GM19025 (cell line): ENCODE measurements around the gene GLYR1.

Experiments used
- ATAC-seq: cut with Tn5 transposase; IDR thresholded peaks from one replicate; pipeline ENCODE4 v1.9.1; 2021; ENCODE audit warnings: mild to moderate bottlenecking, low read depth, moderate library complexity; ENCODE audit not compliant: unreplicated experiment

Gene GLYR1

GRCh38 chr16:4880006-4880580, 33.0 kb upstream of the GLYR1 start:
- ATAC-seq: no peak

GRCh38 chr16:4879049-4879448, 32.0 kb upstream of the GLYR1 start:
- no peak for ATAC-seq

- ATAC-seq: no peak
These were observed 30.2 kb upstream of the GLYR1 start for GRCh38 chr16:4877380-4877685.

- ATAC-seq: no peak
These were observed 29.7 kb upstream of the GLYR1 start for GRCh38 chr16:4876646-4877379.

- ATAC-seq: no peak
These were observed 27.6 kb upstream of the GLYR1 start for GRCh38 chr16:4874666-4875065.

- ATAC-seq: no peak
These were observed 26.0 kb upstream of the GLYR1 start for GRCh38 chr16:4873091-4873490.

- ATAC-seq: no peak
These were observed 24.0 kb upstream of the GLYR1 start for GRCh38 chr16:4871071-4871470.

- ATAC-seq: no peak
These were observed 23.1 kb upstream of the GLYR1 start for GRCh38 chr16:4870138-4870671.

- no peak for ATAC-seq
These were observed 22.2 kb upstream of the GLYR1 start for GRCh38 chr16:4869147-4869805.

GRCh38 chr16:4868535-4868934, 21.4 kb upstream of the GLYR1 start:
- no peak for ATAC-seq

- peak; percentile 74 for ATAC-seq
These were observed 20.9 kb upstream of the GLYR1 start for GRCh38 chr16:4868026-4868425.

GRCh38 chr16:4866586-4866985, 19.5 kb upstream of the GLYR1 start:
- no peak for ATAC-seq

- ATAC-seq: no peak
These were observed 18.3 kb upstream of the GLYR1 start for GRCh38 chr16:4865231-4865860.

- no peak for ATAC-seq
These were observed 17.6 kb upstream of the GLYR1 start for GRCh38 chr16:4864728-4865127.

- no peak for ATAC-seq
These were observed 15.6 kb upstream of the GLYR1 start for GRCh38 chr16:4862639-4863038.

- no peak for ATAC-seq
These were observed 13.7 kb upstream of the GLYR1 start for GRCh38 chr16:4860727-4861342.

- ATAC-seq: no peak
These were observed 12.8 kb upstream of the GLYR1 start for GRCh38 chr16:4859900-4860255.

GRCh38 chr16:4859190-4859899, 12.3 kb upstream of the GLYR1 start:
- ATAC-seq: no peak

GRCh38 chr16:4855804-4856203, 8.7 kb upstream of the GLYR1 start:
- no peak for ATAC-seq

- ATAC-seq: no peak
These were observed 8.3 kb upstream of the GLYR1 start for GRCh38 chr16:4855371-4855770.
